ENCODE data around the gene TEX9.
"Not testable (repeated sequence)": the region's sequence is repeated elsewhere in the genome, so short reads cannot be mapped to it uniquely, and the experiment has no call there.

Gene TEX9

DNA sequence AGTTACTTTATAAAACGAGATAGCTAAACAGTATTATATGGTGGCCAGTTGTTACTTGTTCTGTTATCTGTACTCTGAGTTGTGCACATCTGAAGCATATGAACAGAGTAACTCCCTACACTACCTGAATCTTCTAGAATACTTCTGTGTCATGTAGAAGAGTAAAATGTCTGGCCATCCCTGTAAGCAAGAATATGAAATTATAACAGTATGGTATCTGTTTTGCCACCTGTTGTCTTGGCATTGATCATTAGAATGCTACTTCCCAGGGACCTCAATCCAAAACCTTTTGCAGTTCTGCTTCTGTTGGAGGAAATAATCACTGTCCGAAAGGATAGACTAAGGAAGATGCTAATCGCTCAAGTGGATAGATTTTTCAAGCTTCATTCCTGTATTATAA, 1.9 kb downstream of the TEX9 start:
- DNase-seq: no peak

DNA sequence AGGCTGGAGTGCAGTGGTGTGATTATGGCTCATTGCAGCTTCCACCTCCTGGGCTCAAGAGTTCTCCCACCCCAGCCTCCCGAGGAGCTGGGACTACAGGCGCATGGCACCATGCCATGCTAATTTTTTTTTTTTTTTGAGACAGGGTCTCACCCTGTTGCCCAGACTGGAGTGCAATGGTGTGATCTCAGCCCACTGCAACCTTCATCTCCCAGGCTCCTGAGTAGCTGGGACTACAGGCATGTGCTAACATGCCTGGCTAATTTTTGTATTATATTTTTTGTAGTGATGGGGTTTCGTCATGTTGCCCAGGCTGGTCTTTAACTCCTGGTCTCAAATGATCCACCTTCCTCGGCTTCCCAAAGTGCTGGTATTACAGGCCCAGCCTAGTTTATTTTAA, 4.0 kb downstream of the TEX9 start:
- DNase-seq: no peak

DNA sequence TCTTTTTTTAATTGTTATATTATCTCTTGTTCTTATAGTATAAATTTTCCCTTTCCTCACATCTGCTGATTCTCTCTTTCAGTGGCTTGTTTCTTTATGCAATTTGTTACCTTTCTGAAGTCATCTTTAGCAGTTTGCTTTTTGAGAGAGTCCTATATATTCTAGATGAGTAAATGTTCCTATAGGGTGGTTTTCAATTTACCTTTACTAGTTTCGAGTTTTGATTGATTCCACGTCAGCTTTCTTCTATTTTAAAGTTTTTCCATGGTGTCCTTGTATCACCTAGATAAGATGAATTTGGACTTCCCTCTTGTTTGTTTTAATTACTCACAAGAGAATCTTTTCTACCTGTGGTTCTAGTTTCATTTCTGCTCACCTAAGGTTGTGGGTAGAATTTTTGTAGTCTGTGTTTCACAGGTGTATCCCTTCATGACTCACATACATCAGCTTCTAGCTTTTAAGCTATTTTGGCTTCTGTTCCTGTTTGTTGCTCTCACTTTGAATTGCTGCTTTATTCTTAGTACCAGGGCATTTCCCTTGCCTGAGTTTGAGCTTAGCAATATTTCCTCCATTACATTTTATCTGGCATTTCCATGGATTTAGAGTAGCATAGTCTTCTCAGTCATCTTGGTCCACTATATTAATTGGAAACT, 6.4 kb downstream of the TEX9 start:
- no peak for DNase-seq

DNA sequence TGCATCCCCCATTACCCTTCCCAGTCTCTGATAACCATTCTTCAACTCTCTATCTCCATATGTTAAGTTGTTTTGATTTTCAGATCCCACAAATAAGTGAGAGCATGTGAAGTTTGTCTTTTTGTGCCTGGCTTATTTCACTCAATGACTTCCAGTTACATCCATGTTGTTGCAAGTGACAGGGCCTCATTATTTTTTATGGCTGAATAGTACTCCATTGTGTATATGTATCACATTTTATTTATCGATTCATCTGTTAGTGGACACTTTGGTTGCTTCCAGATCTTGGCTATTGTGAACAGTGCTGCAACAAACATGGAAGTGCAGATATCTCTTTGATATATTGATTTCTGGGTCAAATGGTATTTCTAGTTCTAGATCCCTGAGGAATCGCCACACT, 9.5 kb downstream of the TEX9 start:
- DNase-seq: not testable (repeated sequence)

DNA sequence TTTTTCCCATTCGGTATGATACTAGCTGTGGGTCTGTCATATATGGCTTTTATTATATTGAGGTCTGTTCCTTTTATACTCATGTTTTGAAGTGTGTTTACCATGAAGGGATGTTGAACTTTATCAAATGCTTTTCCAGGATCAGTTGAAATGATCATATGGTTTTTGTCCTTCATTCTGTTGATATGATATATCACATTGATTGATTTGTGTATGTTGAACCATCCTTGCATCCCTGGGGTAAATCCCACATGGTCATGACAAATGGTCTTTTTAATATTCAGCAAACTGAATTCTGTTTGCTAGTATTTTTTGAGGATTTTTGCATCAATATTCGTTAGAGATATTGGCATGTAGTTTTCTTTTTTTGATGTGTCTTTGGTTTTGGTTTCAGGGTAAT, 12.6 kb downstream of the TEX9 start:
- not testable (repeated sequence) for DNase-seq

DNA sequence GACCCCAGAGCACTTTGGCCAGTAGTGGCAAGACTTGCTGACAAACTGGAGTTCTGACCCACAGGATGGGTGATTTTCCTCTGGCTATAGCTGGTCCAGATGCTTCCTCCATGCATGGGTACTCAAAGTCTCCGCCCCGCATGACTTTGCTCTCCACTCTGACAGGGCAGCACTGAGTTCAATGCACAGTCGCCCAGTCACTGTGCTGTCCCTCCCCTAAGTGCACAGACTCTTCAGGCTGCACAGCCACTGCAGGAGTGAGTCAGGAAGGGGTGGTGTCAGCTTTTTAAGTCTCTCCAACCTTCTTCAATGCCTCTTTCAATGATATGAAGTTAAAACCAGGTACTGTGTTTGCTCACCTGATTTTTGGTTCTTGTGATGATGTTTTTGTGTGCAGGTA, 17.8 kb downstream of the TEX9 start:
- DNase-seq: no peak

DNA sequence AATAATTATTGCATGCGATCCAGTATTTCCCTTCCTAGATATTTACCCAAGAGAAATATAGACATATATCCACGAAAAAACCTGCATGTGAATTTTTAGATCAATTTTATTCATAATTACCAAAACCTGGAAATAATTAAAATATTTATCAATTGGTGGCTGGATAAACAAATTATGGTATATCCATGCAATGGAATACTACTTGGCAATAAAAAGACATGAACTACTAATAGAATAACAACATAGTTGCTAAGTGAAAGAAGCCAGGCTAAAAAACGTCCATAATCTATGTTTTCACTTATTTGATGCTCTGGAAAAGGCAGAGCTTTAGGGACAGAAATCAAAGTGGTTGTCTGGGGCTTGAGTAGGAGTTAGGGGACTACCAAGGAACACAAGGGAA, 20.7 kb downstream of the TEX9 start:
- no peak for DNase-seq

DNA sequence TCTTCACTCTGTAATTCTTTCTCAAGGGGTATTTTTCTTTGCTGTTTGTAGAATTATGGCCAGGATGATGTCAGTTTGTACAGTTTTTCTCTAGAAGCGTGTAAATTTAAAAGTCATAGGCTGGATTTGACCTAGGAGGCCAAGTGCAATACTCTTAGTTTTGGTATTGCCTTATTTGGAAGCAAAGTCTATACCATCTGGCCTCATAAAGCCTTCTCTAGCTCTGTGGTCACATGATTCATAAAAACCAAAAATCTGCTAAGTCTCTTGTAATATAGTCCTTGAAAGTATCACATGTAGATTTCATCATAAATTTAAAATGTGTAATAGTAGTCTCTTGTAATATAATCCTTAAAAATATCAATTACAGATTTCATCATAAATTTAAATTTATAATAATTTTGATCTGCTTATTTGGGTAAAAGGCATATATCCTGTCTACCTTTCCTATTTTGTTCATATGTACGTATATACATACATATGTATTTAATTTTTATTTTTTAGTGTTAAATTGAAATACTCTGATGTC, 25.6 kb downstream of the TEX9 start:
- DNase-seq: no peak

DNA sequence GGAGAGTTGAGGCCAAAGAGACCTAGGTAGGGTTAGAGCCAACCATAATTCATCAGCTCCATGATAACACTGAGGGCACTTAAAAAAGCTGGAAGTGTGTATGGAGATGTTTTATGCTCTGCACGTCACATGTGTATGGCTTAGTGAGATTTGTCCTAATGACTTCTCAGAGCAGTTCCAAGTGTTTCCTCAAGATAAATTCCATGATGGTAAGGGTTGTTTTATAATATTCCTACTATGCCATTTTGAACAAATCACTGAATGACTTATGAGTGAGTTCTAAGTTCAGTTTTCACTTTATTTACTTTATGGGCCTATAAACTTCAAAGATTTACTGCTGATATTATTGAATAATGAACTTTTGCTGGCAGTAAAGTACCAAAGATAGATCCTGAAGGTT, 28.1 kb downstream of the TEX9 start:
- DNase-seq: no peak

DNA sequence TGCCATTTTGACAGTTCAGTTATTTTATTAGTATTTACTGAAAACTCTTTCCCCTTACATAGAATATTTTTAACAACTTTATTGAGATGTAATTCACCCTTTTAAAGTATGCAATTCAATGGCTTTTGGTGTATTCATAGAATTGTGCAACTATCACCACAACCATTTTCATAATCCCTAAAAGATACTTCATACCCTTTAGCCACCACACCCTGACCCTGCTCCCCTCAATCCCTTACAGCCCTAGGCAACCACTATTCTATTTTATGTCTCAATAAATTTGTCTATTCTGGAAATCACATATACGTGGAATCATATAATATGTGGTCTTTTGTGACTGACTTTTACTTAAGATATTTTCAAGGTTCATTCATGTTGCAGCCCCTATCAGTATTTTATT, 29.7 kb downstream of the TEX9 start:
- DNase-seq: no peak

DNA sequence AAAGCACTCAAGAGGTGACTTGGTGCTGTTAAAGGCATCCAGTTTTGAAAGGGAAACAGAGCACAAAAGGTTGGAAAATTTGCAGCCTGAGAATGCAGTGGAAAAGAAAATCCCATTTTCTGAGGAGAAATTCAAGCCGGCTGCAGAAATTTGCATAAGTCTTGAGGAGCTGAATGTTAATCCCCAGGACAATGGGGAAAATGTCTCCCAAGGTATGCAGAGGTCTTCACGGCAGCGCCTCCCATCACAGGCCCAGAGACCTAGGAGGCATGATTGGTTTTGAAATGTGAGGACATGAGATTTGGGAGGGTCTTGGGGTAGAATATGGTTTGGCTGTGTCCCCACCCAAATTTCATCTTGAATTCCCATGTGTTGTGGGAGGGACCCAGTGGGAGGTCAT, 32.1 kb downstream of the TEX9 start:
- not testable (repeated sequence) for DNase-seq

DNA sequence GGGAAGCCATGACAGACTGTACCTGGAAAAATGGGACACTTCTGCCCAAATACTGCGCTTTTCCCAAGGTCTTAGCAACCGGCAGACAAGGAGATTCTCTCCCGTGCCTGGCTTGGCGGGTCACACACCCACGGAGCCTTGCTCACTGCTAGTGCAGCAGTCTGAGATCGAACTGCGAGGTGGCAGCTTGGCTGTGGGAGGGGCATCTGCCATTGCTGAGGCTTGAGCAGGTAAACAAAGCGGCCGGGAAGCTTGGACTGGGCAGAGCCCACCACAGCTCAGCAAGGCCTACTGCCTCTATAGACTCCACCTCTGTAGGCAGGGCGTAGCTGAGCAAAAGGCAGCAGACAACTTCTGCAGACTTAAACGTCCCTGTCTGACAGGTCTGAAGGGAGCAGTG, 34.0 kb downstream of the TEX9 start:
- DNase-seq: not testable (repeated sequence)

DNA sequence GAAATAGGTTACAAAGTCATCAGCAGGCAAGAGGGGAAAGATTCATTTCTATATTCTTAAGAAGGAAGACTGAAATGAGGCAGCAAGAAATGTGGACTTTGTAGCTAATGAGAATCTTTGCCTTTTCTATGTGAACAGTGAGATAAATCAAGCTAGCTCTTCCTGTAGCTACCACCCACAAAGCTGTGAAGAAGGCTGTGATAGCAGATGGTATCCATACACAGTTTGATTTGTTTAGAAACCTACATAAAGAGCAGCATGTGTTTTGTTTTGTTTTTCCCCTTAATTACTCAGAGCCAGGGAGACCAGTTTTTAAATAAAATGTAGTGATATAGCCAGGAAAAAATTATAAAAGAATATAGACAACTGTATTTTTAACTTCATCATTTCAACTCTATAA, 45.5 kb downstream of the TEX9 start:
- no peak for DNase-seq

DNA sequence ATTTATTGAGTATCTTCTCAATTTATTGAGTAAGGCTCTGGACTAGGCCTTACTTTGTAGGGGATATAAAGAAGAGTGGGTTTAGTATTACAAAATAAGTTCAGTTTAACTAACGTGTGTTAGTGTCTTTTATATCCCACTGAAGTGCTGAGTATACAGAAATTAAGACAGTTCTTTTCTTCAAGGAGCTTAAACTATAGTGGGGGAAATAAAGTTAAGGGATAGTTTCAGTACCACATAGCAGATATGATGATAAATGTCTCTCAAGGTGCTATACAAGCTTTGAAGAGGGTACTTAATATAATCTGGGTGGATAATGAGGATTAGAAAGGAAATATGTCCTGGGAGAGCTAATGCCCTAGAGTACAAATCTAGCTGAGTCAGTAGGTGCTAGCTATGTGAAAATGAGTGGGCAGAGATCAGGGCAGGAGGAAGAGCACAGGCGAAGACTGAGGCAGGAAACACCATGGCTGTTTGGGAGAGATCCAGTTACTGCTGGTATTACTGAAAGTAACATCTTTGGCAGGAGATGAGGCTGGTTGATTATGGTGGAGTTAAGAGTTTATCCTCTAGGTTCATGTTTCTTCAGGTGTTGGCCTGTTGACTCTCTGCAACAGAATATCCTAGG, 46.0 kb downstream of the TEX9 start:
- DNase-seq: no peak

DNA sequence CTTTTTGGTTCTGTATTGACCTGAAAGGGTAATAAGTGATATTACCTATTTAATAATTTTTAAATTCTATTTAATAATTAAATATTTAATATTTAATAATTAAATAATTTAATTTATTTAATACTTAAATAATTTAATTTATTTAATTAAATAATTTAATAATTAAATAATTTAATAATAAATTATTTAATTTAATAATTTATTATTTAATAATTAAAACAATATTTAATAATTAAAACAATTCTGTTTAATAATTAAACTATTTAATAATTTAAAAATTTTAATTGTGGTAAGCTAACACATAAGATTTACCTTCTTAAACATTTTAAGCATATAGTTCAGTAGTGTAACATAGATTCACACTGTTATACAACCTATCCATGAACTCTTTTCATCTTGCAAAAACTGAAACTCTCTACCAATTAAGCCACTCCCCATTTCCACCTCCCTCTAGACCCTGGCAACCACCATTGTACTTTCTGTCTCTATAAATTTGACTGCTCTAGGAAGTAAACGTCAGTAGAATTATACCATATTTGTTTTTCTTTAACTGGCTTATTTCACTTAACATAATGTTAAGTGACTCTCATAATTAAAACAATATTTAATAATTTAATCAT, 48.0 kb downstream of the TEX9 start:
- DNase-seq: not testable (repeated sequence)

DNA sequence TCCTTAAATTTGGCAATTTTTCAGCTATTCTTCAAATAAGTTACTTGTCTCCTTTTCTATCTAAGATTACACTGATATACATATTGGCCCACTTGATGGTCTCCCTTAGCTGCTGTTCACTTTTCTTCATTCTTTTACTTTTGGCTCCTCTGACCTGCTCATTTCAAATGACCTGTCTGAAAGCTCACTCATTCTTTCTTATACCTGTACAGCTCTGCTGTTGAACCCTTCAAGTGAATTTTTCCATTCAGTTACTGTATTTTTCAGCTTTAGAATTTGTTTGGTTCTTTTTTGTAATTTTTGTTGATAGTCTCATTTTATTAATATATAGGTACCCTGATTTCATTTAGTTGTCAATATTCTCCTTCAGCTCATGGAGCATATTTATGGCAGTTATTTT, 60.0 kb downstream of the TEX9 start:
- no peak for DNase-seq

DNA sequence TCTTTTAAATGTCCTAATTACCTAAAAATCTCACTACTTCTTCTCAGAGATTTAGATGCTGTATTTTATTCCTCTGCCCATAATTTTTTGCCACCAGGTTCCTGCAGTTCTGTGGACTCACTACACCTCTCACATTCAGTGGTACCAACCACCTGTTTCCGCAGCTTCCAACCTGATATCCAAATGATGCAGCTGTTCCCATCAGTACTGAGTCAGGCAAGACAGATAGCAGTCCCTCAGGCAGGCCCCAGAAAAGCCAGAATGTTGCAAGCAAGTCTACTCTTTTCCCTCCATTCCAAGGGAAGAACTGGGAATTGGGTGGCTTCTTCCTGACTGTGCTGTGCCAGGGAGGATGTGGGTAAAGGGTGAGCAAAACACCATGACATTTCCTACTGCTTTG, 60.8 kb downstream of the TEX9 start:
- no peak for DNase-seq

DNA sequence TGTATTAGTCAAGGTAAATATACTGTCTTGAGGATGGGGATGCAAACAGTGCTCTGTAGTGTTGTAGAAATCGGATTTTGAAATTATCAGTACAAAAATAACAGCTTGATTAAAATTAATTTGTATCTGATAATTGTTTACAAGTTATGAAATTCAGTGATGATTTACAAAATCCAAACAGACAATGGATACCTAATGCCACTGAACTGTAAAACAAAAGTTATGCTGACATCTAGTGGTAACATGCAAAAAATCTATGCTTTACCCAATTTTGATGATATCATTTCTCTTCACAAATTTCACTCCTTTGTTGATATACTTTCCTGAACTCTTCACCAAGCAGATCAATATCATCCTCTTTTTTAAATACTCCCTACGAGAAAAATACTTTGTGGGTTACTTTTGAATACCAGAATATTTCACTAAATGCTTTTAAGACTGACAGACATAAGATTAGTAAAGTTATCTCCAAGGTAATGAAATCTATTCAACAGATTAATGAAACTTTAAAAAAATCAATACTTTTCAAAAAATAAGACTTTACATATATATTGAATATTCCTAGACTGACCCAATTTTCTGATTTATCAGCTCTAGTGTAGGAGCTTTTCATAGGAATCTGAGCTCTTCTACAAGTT, 63.7 kb downstream of the TEX9 start:
- DNase-seq: no peak

DNA sequence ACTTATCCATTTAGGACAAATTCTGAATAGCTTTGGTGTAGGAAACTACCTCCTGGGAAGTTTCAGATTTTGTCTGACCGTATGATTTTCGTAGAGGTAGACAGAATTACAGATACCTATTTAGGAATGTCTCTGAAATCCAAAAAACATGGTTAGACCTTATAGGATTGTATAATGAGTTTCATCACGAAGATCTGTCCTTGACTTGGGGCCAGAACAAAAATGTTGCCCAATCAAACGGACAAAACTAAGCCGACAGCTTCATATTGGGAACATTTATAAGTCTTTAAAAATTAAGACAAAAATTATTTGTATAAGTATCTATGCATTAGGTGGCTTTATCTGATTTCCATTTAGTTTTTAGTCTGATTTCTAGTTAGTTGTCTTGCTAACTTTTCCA, 67.1 kb downstream of the TEX9 start:
- DNase-seq: no peak

DNA sequence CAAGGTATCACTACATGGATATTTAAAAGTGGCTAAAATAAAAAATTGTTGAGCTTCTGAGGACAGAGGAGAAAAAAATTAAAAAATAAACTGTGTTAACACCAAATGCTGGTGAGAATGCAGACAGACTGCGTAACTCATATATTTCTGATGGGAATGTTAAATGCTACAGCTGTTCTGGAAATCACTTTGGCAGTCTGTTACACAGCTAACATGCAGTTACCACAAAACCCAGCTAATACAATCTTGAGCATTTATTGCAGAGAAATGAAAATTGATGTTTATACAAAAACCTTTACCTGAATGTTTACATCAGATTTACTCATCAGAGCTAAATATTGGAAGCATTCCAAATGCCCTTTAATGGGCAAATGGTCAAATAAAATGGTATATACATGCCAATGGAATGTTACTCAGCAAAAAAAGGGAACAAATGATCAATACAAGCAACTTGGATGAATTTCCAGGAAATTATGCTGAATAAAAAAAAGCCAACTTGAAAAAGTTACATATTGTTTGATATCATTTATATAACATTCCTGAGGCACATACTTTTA, 75.1 kb downstream of the TEX9 start:
- no peak for DNase-seq

DNA sequence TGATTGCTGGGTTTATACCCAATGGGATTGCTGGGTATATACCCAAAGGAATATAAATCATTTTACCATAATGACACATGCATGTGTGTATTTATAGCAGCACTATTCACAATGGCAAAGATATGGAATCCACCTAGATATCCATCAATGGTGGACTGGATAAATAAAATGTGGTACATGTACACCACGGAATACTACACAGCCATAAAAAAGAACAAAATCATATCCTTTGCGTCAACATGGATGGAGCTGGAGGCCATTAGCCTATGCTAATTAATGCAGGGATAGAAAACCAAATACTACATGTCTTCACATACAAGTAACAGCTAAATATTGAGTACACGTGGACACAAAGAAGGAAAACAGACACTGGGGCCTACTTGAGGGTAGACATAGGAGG, 77.1 kb downstream of the TEX9 start:
- DNase-seq: no peak

DNA sequence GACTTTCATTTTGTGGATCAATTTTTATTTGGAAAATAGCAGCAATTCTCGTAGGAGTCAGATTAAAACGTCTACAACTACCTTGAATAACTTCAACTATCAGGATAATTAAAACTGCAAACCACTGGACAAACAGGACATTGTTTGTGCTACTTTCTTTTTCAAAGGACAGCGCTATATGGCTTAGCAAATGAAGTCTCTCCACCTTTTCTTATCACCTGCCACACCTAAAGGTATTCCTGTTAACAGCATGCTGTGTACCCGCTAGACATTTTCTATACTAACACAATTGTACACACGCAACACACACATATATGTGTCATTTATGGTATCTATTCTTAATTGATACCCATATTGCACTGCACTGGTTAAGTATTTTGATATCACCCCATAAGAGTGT, 80.5 kb downstream of the TEX9 start:
- no peak for DNase-seq

DNA sequence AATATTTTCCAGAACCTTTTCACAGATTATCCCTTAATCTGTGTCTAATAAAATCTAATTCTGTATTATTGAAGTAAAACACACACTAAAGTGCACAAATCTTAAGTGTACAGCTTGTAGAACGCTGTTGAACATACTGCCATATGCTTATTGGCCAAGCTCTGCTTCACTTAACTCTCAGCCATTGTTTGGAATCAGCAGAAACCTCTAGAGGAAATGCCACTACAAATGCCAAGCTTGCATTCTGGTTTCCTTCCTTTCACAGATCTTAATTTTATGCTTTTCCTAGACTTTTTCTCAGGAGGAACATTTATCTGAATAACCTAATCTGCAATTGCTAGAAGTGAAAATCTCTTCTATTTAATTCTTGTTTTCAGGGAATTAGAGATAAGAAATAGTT, 89.6 kb downstream of the TEX9 start:
- DNase-seq: no peak

DNA sequence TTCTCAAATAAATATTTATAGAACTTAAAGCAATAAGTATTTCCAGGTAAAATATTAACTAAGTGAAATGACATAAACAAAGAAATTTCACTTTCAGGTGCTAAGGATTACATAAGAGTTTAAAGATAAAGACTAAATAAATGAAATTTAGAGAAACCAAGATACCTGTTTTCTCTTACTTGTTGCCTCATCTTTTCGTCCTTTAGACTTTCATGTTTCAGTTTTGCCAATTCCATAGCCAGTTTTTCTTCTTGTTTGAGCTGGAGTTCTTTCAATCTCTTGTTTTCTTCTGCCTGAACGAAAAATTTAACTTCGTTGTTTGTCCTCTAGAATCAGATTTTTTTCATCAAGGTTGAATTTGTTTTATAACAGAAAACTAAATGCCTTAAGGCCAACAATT, 91.0 kb downstream of the TEX9 start:
- DNase-seq: no peak
